Measurements from ENCODE around the gene SH2D2A.

DNA sequence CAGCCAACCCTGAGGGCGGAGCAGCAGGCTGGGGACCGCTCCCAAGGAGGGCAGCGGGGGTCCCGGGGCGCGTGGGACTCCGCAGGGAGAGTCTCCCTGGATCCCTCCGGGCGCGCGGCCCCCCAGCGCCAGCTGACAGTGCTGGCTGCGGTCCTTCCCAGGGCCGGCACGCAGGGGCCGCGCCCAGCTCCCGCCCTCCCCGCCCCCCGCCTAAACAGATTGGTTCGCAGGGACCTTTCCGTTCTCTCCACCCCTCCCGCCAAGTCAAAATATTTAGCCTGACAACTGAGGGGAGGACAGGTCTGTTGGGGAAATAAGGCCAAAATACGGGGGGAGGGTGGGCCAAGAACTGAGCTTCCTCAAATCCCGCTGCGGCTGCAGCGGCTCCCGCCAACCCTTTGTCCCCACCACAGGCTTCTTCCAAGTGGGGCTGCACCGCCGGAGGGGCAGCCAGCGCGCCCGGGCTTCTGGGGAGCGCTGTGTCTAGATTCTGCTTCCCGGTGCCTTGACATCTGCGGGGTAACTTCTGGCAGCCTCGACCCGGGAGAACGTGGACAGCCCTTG, 42.4 kb upstream of the SH2D2A start, which contains the start of gene INSRR:
- TF ChIP-seq, protein P1, sequence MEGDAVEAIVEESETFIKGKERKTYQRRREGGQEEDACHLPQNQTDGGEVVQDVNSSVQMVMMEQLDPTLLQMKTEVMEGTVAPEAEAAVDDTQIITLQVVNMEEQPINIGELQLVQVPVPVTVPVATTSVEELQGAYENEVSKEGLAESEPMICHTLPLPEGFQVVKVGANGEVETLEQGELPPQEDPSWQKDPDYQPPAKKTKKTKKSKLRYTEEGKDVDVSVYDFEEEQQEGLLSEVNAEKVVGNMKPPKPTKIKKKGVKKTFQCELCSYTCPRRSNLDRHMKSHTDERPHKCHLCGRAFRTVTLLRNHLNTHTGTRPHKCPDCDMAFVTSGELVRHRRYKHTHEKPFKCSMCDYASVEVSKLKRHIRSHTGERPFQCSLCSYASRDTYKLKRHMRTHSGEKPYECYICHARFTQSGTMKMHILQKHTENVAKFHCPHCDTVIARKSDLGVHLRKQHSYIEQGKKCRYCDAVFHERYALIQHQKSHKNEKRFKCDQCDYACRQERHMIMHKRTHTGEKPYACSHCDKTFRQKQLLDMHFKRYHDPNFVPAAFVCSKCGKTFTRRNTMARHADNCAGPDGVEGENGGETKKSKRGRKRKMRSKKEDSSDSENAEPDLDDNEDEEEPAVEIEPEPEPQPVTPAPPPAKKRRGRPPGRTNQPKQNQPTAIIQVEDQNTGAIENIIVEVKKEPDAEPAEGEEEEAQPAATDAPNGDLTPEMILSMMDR (IDR thresholded peaks at IDR 0.05), result no peak
- no peak for TF ChIP-seq POLR2A (IDR thresholded peaks at IDR 0.05)

All from tibial nerve (tissue), 3 donors.